Thymus (tissue), 11 donors: ENCODE data around the gene HK3. TPM values are rescaled to one million over a fixed set of nuclear protein-coding genes. Genes with fewer than 3 reads are reported as not detected.

Experiments
- DNase-seq, 9 donors: peaks; one replicate each; pipeline ENCODE4 v3.0.0-alpha.2; 2013; ENCODE audit warnings: low spot score in 9 of 9, low read depth in 6 of 9, missing footprints in 1 of 9
- H3K27ac ChIP-seq, 2 donors: one replicate each; pipeline ENCODE4 v1.5.1; 2013; ENCODE audit warnings: control low read depth in 1 of 2, low read depth in 1 of 2, low read length in 1 of 2, mild to moderate bottlenecking in 1 of 2, moderate library complexity in 1 of 2
- H3K27me3 ChIP-seq, 2 donors: one replicate each; pipeline ENCODE4 v1.5.1; 2013; ENCODE audit warnings: low read length in 1 of 2; ENCODE audit not compliant: control insufficient read depth in 2 of 2, insufficient read depth in 1 of 2
- H3K36me3 ChIP-seq, 2 donors: one replicate each; pipeline ENCODE4 v1.5.1; 2013; ENCODE audit warnings: low read length in 1 of 2, mild to moderate bottlenecking in 1 of 2, moderate library complexity in 1 of 2; ENCODE audit not compliant: control insufficient read depth in 2 of 2, insufficient read depth in 2 of 2
- H3K4me1 ChIP-seq, 2 donors: one replicate each; pipeline ENCODE4 v1.5.1; 2013; ENCODE audit warnings: low read length in 2 of 2; ENCODE audit not compliant: control insufficient read depth in 2 of 2, insufficient read depth in 2 of 2
- H3K4me3 ChIP-seq, 2 donors: one replicate each; pipeline ENCODE4 v1.5.1; 2013; ENCODE audit warnings: low read length in 2 of 2, control low read depth in 1 of 2, mild to moderate bottlenecking in 1 of 2
- H3K9me3 ChIP-seq, 2 donors: one replicate each; pipeline ENCODE4 v1.5.1; 2013; ENCODE audit warnings: low read length in 1 of 2, mild to moderate bottlenecking in 1 of 2; ENCODE audit not compliant: control insufficient read depth in 2 of 2, insufficient read depth in 1 of 2
- WGBS: extraction: QIAGEN DNeasy Blood & Tissue Kit; methylation state at CpG from one replicate; pipeline ENCODE4 v1.1.7; 2013; 5-methylcytosine and 5-hydroxymethylcytosine counted together
- polyA plus RNA-seq: library from polyadenylated mRNA; stranded (reverse); fragments of 200-250 nt; gene quantifications from one replicate; pipeline ENCODE4 v1.2.3, GENCODE V29; 2013
- total RNA-seq: library from RNA; stranded (reverse); fragments of 120-200 nt; gene quantifications from one replicate; pipeline ENCODE4 v1.2.4, GENCODE V29; 2013
- donor health status: healthy.

The HK3 gene
- total and polyA plus RNA-seq, 2 donors: 3.2 to 38.9 TPM

- H3K36me3 ChIP-seq: peaks cover 28% of the 10 kb centered on the region in 2 donors
- no peaks in the 10 kb centered on the region for H3K9me3 ChIP-seq
- no peak overlapping the region for H3K4me3 ChIP-seq
- no peaks in the 10 kb centered on the region for H3K4me1 ChIP-seq
- H3K27ac ChIP-seq: no peak overlapping the region
- DNase-seq: no peak
- 96% methylated on average over 4 of the region's 4 CpGs for WGBS
- no peaks in the 10 kb centered on the region for H3K27me3 ChIP-seq
These were observed 1.0 kb upstream of the HK3 start for GRCh38 chr5:176899946-176900779.

GRCh38 chr5:176897263-176897662, 1.9 kb downstream of the HK3 start:
- WGBS: 76% methylated on average over 3 of the region's 3 CpGs
- Histone ChIP-seq H3K27me3 (peaks cover 0 to 2% of the 10 kb centered on the region in 2 donors), H3K36me3 (peaks cover 0 to 3% of the 10 kb centered on the region in 2 donors), H3K9me3 (no peaks in the 10 kb centered on the region), H3K4me3 (no peak overlapping the region), H3K27ac (no peak overlapping the region), H3K4me1 (no peaks in the 10 kb centered on the region)
- no peak for DNase-seq

- no peak overlapping the region for H3K27ac ChIP-seq
These were observed 3.3 kb downstream of the HK3 start for GRCh38 chr5:176895831-176896230.

GRCh38 chr5:176894298-176894697, 4.8 kb downstream of the HK3 start:
- no peaks in the 10 kb centered on the region for H3K36me3 ChIP-seq
- H3K27me3 ChIP-seq: peaks cover 0 to 7% of the 10 kb centered on the region in 2 donors
- H3K9me3 ChIP-seq: no peaks in the 10 kb centered on the region
- DNase-seq: no peak
- H3K27ac ChIP-seq: no peak overlapping the region
- no peaks in the 10 kb centered on the region for H3K4me1 ChIP-seq
- 96% methylated on average over 6 of the region's 6 CpGs for WGBS
- H3K4me3 ChIP-seq: no peak overlapping the region

More at GRCh38 chr5:176895831-176896230, 3.3 kb downstream of the HK3 start:
- no peak for DNase-seq
- Histone ChIP-seq H3K9me3 (no peaks in the 10 kb centered on the region), H3K36me3 (no peaks in the 10 kb centered on the region), H3K4me1 (no peaks in the 10 kb centered on the region), H3K27me3 (peaks cover 0 to 7% of the 10 kb centered on the region in 2 donors), H3K4me3 (no peak overlapping the region)
- WGBS: 88% methylated on average over 4 of the region's 4 CpGs

GRCh38 chr5:176892663-176893062, 6.5 kb downstream of the HK3 start:
- no peak overlapping the region for H3K4me3 ChIP-seq
- H3K27me3 ChIP-seq: peaks cover 0 to 7% of the 10 kb centered on the region in 2 donors
- H3K36me3 ChIP-seq: no peaks in the 10 kb centered on the region
- no peak for DNase-seq
- no peak overlapping the region for H3K27ac ChIP-seq
- 91% methylated on average over 3 of the region's 3 CpGs for WGBS
- H3K4me1 ChIP-seq: no peaks in the 10 kb centered on the region
- no peaks in the 10 kb centered on the region for H3K9me3 ChIP-seq

- WGBS: 91% methylated on average over 9 of the region's 9 CpGs
- H3K4me3 ChIP-seq: no peak overlapping the region
- peaks cover 0 to 7% of the 10 kb centered on the region in 2 donors for H3K27me3 ChIP-seq
- no peaks in the 10 kb centered on the region for H3K9me3 ChIP-seq
- no peaks in the 10 kb centered on the region for H3K36me3 ChIP-seq
- no peak overlapping the region for H3K27ac ChIP-seq
- H3K4me1 ChIP-seq: no peaks in the 10 kb centered on the region
- no peak for DNase-seq
These were observed 7.7 kb downstream of the HK3 start for GRCh38 chr5:176891331-176891958.

- Histone ChIP-seq H3K27me3 (peaks cover 0 to 7% of the 10 kb centered on the region in 2 donors), H3K9me3 (no peaks in the 10 kb centered on the region), H3K4me3 (no peak overlapping the region), H3K4me1 (no peaks in the 10 kb centered on the region), H3K27ac (no peak overlapping the region), H3K36me3 (no peaks in the 10 kb centered on the region)
- 87% methylated on average over 9 of the region's 9 CpGs for WGBS
- no peak for DNase-seq
These were observed 8.5 kb downstream of the HK3 start for GRCh38 chr5:176890455-176891330.

- no peaks in the 10 kb centered on the region for H3K36me3 ChIP-seq
- H3K4me1 ChIP-seq: no peaks in the 10 kb centered on the region
- H3K27me3 ChIP-seq: peaks cover 0 to 7% of the 10 kb centered on the region in 2 donors
- WGBS: 98% methylated on average over 24 of the region's 24 CpGs
- no peak for DNase-seq
- no peaks in the 10 kb centered on the region for H3K9me3 ChIP-seq
- H3K4me3 ChIP-seq: no peak overlapping the region
- H3K27ac ChIP-seq: no peak overlapping the region
These were observed 9.5 kb downstream of the HK3 start for GRCh38 chr5:176889321-176890280.
